ENCODE data around the gene KCNQ5.

DNA sequence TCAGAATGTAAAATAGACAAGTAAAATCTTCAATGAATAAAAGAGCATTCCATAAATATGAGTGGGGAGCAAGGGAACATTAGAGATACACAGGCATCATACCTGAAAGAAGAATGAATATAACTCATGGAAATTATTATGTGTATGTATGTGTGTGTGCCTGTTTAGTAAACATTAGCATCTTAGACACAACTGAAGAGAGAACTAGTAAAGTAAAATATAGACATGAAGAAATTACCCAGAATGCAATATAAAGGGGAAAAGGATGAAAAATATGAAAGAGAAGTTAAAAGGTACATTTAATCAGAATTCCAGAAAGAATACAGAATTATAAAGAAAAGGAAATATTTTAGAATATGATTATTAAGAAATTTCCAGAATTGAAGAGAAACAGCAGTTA is 264.3 kb downstream of the KCNQ5 start:
- no peak for TF ChIP-seq CTCF (conservative IDR thresholded peaks at IDR 0.05; ENCODE audit: low read depth, low read length)
- TF ChIP-seq EZH2 (IDR thresholded peaks at IDR 0.05; ENCODE audit: borderline replicate concordance, low read depth, low read length, poor library complexity, severe bottlenecking): no peak
